ENCODE data around the gene PSG5.
A peak's percentile ranks its signal among the peaks of the same experiment; 100 is the strongest.
"Not testable (repeated sequence)": the region's sequence is repeated elsewhere in the genome, so short reads cannot be mapped to it uniquely, and the experiment has no call there.

The PSG5 gene

GRCh38 chr19:43188092-43188491 lies 1.8 kb upstream of the PSG5 start:
- H3K9ac ChIP-seq (ENCODE audit: low read length); H3K27ac ChIP-seq (ENCODE audit: low read length); H3K4me3 ChIP-seq (ENCODE audit: low read length); H3K4me1 ChIP-seq (ENCODE audit: low read length); H3K79me2 ChIP-seq (ENCODE audit: low read length); H3K9me3 ChIP-seq (replicated peaks; ENCODE audit: insufficient read depth, low read length); H4K20me1 ChIP-seq (ENCODE audit: insufficient read depth, low read length); H3K9me2 ChIP-seq (replicated peaks; ENCODE audit: insufficient read depth, low read length); H3K4me2 ChIP-seq (ENCODE audit: low read depth, low read length); H3K27me3 ChIP-seq (replicated peaks; ENCODE audit: insufficient read depth, low read length); H3K36me3 ChIP-seq (replicated peaks; ENCODE audit: insufficient read depth, low read length); H2AFZ ChIP-seq (ENCODE audit: low read length); H3F3A ChIP-seq (ENCODE audit: insufficient read depth, low read length); DNase-seq: not testable (repeated sequence)
- TF ChIP-seq, protein P1, sequence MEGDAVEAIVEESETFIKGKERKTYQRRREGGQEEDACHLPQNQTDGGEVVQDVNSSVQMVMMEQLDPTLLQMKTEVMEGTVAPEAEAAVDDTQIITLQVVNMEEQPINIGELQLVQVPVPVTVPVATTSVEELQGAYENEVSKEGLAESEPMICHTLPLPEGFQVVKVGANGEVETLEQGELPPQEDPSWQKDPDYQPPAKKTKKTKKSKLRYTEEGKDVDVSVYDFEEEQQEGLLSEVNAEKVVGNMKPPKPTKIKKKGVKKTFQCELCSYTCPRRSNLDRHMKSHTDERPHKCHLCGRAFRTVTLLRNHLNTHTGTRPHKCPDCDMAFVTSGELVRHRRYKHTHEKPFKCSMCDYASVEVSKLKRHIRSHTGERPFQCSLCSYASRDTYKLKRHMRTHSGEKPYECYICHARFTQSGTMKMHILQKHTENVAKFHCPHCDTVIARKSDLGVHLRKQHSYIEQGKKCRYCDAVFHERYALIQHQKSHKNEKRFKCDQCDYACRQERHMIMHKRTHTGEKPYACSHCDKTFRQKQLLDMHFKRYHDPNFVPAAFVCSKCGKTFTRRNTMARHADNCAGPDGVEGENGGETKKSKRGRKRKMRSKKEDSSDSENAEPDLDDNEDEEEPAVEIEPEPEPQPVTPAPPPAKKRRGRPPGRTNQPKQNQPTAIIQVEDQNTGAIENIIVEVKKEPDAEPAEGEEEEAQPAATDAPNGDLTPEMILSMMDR (IDR thresholded peaks at IDR 0.05; ENCODE audit: low read length) = peak; percentile 48

DNA sequence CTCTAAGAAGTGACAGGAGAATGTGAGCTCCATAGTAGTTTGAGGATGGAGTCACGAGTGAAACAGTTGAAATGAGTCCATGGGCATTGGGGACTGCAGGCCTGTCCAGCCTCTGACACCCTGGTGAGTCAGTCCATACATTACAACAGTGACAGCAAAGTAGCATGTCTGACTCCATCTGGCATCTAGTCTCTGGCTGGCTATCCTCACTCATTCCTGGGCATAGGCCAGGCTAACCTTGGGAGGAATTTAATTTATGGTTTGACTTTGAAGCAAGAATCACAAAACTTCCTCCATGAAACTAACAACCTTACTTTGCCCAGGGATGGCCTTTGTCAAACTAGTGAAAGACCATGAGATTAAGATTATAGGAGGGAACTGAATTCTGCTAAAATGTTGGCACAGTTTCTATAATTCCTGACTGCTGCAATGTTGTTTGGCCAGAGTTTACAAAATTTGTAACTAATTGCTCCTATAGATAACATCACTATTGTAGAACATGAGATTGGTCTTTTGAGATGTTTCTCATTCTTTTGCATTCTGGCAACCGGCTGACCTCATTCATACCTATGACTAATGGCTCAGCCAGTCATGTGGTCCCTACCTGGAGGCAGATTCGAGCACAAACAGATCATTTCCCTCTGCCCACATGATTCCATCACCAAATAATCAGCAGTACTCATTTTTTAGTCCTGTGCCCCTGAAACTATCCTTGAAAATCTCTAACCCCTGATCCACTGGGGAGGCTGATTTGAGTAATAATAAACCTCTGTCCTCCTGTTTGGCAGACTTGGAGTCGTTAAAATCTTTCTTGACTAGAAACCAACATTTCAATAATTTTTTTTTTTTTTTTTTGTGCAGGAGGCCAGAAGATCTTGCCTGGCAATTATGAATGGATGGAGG lies 4.2 kb downstream of the PSG5 start:
- not testable (repeated sequence) for H4K20me1 ChIP-seq (ENCODE audit: insufficient read depth, low read length); H3K9me3 ChIP-seq (replicated peaks; ENCODE audit: insufficient read depth, low read length); H3K9ac ChIP-seq (ENCODE audit: low read length); H2AFZ ChIP-seq (ENCODE audit: low read length); H3K4me3 ChIP-seq (ENCODE audit: low read length); H3K79me2 ChIP-seq (ENCODE audit: low read length); H3K4me1 ChIP-seq (ENCODE audit: low read length); H3K4me2 ChIP-seq (ENCODE audit: low read depth, low read length); H3F3A ChIP-seq (ENCODE audit: insufficient read depth, low read length); DNase-seq; H3K27me3 ChIP-seq (replicated peaks; ENCODE audit: insufficient read depth, low read length); H3K9me2 ChIP-seq (replicated peaks; ENCODE audit: insufficient read depth, low read length); H3K27ac ChIP-seq (ENCODE audit: low read length); H3K36me3 ChIP-seq (replicated peaks; ENCODE audit: insufficient read depth, low read length)

DNA sequence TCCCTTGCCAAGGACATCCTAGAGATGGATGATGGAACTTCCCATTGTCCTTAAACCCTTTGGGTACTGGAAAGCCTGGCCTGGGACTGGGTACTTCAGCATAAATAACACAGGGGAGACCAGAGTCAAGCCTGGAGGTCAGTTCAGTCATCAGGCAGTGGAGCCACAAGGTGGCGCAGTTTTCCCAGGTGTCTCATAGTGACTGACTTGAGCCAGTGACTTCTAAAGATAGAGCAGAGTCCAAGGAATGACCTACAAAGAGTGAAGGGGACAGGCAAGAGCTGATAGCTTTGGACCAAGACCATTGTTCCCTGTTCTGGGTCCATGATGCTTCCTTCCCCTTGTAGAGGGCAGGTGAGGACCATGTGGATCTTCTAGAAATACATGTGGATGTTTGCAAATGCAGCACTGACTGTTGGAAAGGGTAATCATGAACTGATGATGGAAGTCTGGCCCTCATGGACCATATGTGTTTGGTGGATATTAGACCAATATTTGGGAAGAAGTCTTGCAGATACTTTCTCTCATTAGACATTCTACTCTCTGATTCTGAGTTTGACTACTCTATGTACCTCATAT lies 6.7 kb downstream of the PSG5 start:
- not testable (repeated sequence) for H3K4me1 ChIP-seq (ENCODE audit: low read length); H3K27ac ChIP-seq (ENCODE audit: low read length); H3K79me2 ChIP-seq (ENCODE audit: low read length); H3K9me3 ChIP-seq (replicated peaks; ENCODE audit: insufficient read depth, low read length); H3F3A ChIP-seq (ENCODE audit: insufficient read depth, low read length); H2AFZ ChIP-seq (ENCODE audit: low read length); DNase-seq; H4K20me1 ChIP-seq (ENCODE audit: insufficient read depth, low read length); H3K9ac ChIP-seq (ENCODE audit: low read length); H3K4me2 ChIP-seq (ENCODE audit: low read depth, low read length); H3K36me3 ChIP-seq (replicated peaks; ENCODE audit: insufficient read depth, low read length); H3K4me3 ChIP-seq (ENCODE audit: low read length); H3K27me3 ChIP-seq (replicated peaks; ENCODE audit: insufficient read depth, low read length); H3K9me2 ChIP-seq (replicated peaks; ENCODE audit: insufficient read depth, low read length)
- TF ChIP-seq, protein P1 (IDR thresholded peaks at IDR 0.05; ENCODE audit: low read length) = peak; percentile 31

GRCh38 chr19:43178577-43178976 lies 7.8 kb downstream of the PSG5 start:
- H3K9ac ChIP-seq (ENCODE audit: low read length); H3K36me3 ChIP-seq (replicated peaks; ENCODE audit: insufficient read depth, low read length); H3K9me3 ChIP-seq (replicated peaks; ENCODE audit: insufficient read depth, low read length); H4K20me1 ChIP-seq (ENCODE audit: insufficient read depth, low read length); H3K79me2 ChIP-seq (ENCODE audit: low read length); H3K4me2 ChIP-seq (ENCODE audit: low read depth, low read length); H3K27me3 ChIP-seq (replicated peaks; ENCODE audit: insufficient read depth, low read length); H3F3A ChIP-seq (ENCODE audit: insufficient read depth, low read length); H3K9me2 ChIP-seq (replicated peaks; ENCODE audit: insufficient read depth, low read length); DNase-seq; H2AFZ ChIP-seq (ENCODE audit: low read length); H3K27ac ChIP-seq (ENCODE audit: low read length); H3K4me3 ChIP-seq (ENCODE audit: low read length); H3K4me1 ChIP-seq (ENCODE audit: low read length): not testable (repeated sequence)

DNA sequence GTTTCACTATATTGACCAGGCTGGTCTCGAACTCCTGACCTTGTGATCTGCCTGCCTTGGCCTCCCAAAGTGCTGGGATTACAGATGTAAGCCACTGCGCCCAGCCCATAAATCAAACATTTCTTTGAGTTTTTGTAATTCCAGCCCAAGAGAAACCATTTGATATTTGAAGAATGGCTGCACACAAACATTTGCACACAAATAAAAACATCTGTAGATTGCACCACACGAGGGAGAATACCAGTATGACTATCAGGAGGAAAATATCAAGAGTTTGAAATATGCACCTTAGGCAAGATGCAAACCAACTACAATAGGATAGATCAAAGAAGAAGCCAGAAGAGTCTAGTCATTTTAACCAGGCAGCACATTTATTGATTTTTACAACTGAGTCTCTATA lies 20.4 kb downstream of the PSG5 start:
- not testable (repeated sequence) for H3K9me3 ChIP-seq (replicated peaks; ENCODE audit: insufficient read depth, low read length); H3K4me1 ChIP-seq (ENCODE audit: low read length); H3F3A ChIP-seq (ENCODE audit: insufficient read depth, low read length); H2AFZ ChIP-seq (ENCODE audit: low read length); H4K20me1 ChIP-seq (ENCODE audit: insufficient read depth, low read length); H3K27me3 ChIP-seq (replicated peaks; ENCODE audit: insufficient read depth, low read length); H3K36me3 ChIP-seq (replicated peaks; ENCODE audit: insufficient read depth, low read length); H3K9ac ChIP-seq (ENCODE audit: low read length); H3K4me2 ChIP-seq (ENCODE audit: low read depth, low read length); H3K4me3 ChIP-seq (ENCODE audit: low read length); DNase-seq; H3K27ac ChIP-seq (ENCODE audit: low read length); H3K9me2 ChIP-seq (replicated peaks; ENCODE audit: insufficient read depth, low read length); H3K79me2 ChIP-seq (ENCODE audit: low read length)

- H3K9me2 ChIP-seq (replicated peaks; ENCODE audit: insufficient read depth, low read length); H4K20me1 ChIP-seq (ENCODE audit: insufficient read depth, low read length); H3K4me3 ChIP-seq (ENCODE audit: low read length); H3K9ac ChIP-seq (ENCODE audit: low read length); H3F3A ChIP-seq (ENCODE audit: insufficient read depth, low read length); H3K27ac ChIP-seq (ENCODE audit: low read length); H3K9me3 ChIP-seq (replicated peaks; ENCODE audit: insufficient read depth, low read length); H3K36me3 ChIP-seq (replicated peaks; ENCODE audit: insufficient read depth, low read length); H3K4me1 ChIP-seq (ENCODE audit: low read length); H2AFZ ChIP-seq (ENCODE audit: low read length); H3K27me3 ChIP-seq (replicated peaks; ENCODE audit: insufficient read depth, low read length); H3K4me2 ChIP-seq (ENCODE audit: low read depth, low read length); H3K79me2 ChIP-seq (ENCODE audit: low read length); DNase-seq: not testable (repeated sequence)
These were observed 23.2 kb downstream of the PSG5 start for GRCh38 chr19:43163135-43163534.
